GM12874 (cell line): ENCODE data around the gene SLC6A12.

Experiments used
- CTCF ChIP-seq: IDR thresholded peaks from 2 replicates; pipeline ENCODE4 v1.5.1; 2011; ENCODE audit warnings: low read depth, mild to moderate bottlenecking, control low read depth, low read length, moderate library complexity; ENCODE audit not compliant: insufficient read depth

Gene SLC6A12

DNA sequence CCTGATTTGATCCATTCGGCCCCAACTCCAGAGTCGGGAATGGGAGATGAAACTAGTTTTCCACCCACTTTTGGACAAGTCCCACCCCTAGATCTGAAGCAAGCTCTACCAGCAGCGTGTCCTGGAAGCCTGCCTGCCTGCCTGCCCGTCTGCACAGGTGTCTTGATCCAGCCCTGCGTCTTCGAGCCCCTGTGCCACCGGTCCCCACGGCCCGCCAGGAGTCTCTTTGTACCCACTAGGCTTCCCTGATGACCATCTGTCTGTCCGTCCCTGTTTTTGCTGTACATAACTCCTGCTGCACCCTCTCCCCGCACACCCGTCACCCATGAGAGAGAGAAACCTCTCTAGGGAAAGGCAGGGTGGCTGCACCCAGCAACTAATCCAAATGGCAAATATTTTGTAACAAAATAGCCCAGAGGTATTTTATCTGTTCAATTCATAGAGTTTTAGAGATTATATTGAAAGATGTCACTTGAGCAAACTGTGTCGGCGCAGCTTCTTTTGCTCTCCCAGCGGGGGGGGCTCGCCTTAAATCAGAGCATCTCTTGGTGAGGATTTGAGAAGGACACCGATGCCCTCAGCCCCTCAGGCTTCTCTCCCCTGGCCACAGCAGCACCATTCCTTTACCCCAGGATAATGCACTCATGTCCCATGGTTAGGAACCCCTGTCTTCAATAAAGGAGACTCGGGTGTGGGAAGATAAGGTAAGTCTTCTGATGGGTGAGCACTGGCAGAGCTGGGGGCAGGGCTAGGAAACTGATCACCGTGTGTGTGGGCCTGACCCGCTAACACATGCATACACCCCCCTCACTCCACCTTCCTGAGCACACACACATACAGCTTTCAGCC lies 35.8 kb downstream of the SLC6A12 start:
- no peak for TF ChIP-seq CTCF

- TF ChIP-seq CTCF, result no peak
Measured at GRCh38 chr12:177336-177979, 36.5 kb downstream of the SLC6A12 start.

GRCh38 chr12:176321-177181 lies 37.4 kb downstream of the SLC6A12 start:
- no peak for TF ChIP-seq CTCF

DNA sequence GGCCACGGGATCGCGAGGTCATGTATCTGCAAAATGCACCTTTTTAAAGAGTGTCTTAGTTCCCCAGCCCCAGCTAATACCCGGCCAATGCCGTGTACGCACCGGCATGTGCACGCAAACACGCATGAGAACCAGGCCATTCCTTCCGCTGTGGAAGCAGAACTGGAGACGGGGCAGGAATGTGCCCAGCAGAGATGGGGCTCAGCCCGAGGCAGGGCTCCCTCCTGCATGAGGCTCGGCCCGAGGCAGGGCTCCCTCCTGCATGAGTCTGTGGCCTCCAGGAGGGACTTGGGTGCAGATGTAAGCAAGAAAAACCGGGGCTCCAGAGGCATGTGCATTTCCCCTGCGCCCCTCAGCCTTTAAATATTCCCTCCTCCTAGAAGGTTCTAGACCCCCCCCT lies 38.2 kb downstream of the SLC6A12 start:
- TF ChIP-seq CTCF, result no peak

- TF ChIP-seq CTCF, result no peak
Measured at GRCh38 chr12:175250-175649, 38.7 kb downstream of the SLC6A12 start.

- no peak for TF ChIP-seq CTCF
Measured at GRCh38 chr12:174596-174995, 39.4 kb downstream of the SLC6A12 start.

DNA sequence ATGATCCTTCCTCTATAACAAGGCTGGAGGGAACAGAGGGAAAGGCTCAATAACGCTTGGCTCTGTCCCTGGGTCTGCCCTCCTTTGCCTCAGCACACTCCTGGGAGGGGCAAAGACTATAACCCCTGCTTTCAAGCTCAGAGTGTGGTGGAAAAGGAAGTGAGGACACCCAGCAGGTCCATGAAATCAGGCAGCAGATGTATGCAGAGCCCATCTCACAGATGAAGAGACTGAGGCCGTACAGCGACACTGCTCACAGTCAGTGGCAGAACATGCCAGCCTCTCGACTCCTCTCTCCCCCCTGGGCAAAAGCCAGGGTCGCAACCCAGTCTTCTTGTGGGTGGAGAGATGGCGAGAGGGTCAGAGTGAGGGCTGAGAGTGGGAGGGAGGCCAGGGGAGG lies 39.8 kb downstream of the SLC6A12 start:
- no peak for TF ChIP-seq CTCF
